HL-60 (cell line): ENCODE measurements around the gene CFAP68.

Experiments
- DNase-seq, 2 experiments: peaks; one replicate each; pipeline ENCODE4 v3.0.0-alpha.2; 2010 to 2020; ENCODE audit warnings: low read depth in 1 of 2, low spot score in 1 of 2
- H3K27ac ChIP-seq: fragments of 250-450 bp; sonication (Bioruptor Pico); replicated peaks from 2 replicates; pipeline ENCODE4 v1.5.1; 2020; ENCODE audit warnings: mild to moderate bottlenecking, moderate library complexity
- H3K27me3 ChIP-seq: fragments of 250-450 bp; sonication (Bioruptor Pico); 2 replicates; pipeline ENCODE4 v1.5.1; 2021; ENCODE audit warnings: mild to moderate bottlenecking, moderate library complexity; ENCODE audit not compliant: insufficient read depth, poor library complexity, severe bottlenecking
- H3K4me3 ChIP-seq: replicated peaks from 2 replicates; pipeline ENCODE4 v1.5.1; 2011; ENCODE audit warnings: mild to moderate bottlenecking, control low read depth, low read length; ENCODE audit not compliant: insufficient read depth
- CTCF ChIP-seq: IDR thresholded peaks from one replicate; pipeline ENCODE4 v1.5.1; 2011; ENCODE audit warnings: low read length, control low read depth, inconsistent platforms; ENCODE audit not compliant: insufficient read depth
- GABPA ChIP-seq: IDR thresholded peaks from 2 replicates; pipeline ENCODE4 v1.6.1; 2012; ENCODE audit warnings: low read depth
- POLR2AphosphoS5 ChIP-seq: IDR thresholded peaks from 2 replicates; pipeline ENCODE4 v1.6.1; 2012; ENCODE audit warnings: low read depth
- SPI1 ChIP-seq: IDR thresholded peaks from 2 replicates; pipeline ENCODE4 v1.6.1; 2012; ENCODE audit warnings: low read depth, mild to moderate bottlenecking, borderline replicate concordance
- TF ChIP-seq, protein P1 (sequence below): IDR thresholded peaks from 2 replicates; pipeline ENCODE4 v1.6.1; 2012; ENCODE audit warnings: low read depth; ENCODE audit not compliant: insufficient replicate concordance

The CFAP68 gene

DNA sequence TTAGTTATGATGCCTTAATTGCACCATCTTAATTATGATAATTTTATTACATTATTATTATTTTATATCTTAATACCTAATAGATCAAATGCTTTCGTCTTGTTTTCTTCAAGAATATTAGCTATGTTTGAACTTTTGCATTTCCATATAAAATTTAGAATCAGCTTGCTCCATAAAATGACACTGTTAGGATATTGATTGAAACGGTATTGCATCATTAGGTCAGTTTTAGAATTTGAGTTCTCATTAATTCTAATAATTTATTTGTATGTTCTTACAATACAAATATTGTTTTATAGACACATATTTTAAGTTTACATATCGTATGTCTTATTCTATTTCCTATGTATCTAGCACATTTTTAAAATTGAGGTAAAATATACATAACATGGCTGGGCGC lies 6.7 kb downstream of the CFAP68 start:
- TF ChIP-seq CTCF = no peak
- TF ChIP-seq, protein P1, sequence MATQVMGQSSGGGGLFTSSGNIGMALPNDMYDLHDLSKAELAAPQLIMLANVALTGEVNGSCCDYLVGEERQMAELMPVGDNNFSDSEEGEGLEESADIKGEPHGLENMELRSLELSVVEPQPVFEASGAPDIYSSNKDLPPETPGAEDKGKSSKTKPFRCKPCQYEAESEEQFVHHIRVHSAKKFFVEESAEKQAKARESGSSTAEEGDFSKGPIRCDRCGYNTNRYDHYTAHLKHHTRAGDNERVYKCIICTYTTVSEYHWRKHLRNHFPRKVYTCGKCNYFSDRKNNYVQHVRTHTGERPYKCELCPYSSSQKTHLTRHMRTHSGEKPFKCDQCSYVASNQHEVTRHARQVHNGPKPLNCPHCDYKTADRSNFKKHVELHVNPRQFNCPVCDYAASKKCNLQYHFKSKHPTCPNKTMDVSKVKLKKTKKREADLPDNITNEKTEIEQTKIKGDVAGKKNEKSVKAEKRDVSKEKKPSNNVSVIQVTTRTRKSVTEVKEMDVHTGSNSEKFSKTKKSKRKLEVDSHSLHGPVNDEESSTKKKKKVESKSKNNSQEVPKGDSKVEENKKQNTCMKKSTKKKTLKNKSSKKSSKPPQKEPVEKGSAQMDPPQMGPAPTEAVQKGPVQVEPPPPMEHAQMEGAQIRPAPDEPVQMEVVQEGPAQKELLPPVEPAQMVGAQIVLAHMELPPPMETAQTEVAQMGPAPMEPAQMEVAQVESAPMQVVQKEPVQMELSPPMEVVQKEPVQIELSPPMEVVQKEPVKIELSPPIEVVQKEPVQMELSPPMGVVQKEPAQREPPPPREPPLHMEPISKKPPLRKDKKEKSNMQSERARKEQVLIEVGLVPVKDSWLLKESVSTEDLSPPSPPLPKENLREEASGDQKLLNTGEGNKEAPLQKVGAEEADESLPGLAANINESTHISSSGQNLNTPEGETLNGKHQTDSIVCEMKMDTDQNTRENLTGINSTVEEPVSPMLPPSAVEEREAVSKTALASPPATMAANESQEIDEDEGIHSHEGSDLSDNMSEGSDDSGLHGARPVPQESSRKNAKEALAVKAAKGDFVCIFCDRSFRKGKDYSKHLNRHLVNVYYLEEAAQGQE = no peak
- no peak for TF ChIP-seq SPI1
- no peak for TF ChIP-seq POLR2AphosphoS5
- no peak for TF ChIP-seq GABPA
- DNase-seq = no peak
- Histone ChIP-seq H3K27ac (no peak overlapping the region), H3K4me3 (no peak overlapping the region), H3K27me3 (no peaks in the 10 kb centered on the region)

GRCh38 chr11:111886844-111887243 lies 7.5 kb downstream of the CFAP68 start:
- no peak for DNase-seq
- TF ChIP-seq SPI1 (no peak), CTCF (no peak), GABPA (no peak), POLR2AphosphoS5 (no peak)
- TF ChIP-seq, protein P1 = no peak
- Histone ChIP-seq H3K27me3 (no peaks in the 10 kb centered on the region), H3K4me3 (no peak overlapping the region), H3K27ac (no peak overlapping the region)

GRCh38 chr11:111905411-111905810 lies 26.1 kb downstream of the CFAP68 start:
- Histone ChIP-seq H3K27me3 (no peaks in the 10 kb centered on the region), H3K4me3 (no peak overlapping the region), H3K27ac (no peak overlapping the region)
- peak in 1 of 2 experiments; percentile 10 for DNase-seq
- 0 out of 2 replicates have a peak, but pooled peaks have one; percentile 11 for TF ChIP-seq SPI1
- TF ChIP-seq GABPA = no peak

DNA sequence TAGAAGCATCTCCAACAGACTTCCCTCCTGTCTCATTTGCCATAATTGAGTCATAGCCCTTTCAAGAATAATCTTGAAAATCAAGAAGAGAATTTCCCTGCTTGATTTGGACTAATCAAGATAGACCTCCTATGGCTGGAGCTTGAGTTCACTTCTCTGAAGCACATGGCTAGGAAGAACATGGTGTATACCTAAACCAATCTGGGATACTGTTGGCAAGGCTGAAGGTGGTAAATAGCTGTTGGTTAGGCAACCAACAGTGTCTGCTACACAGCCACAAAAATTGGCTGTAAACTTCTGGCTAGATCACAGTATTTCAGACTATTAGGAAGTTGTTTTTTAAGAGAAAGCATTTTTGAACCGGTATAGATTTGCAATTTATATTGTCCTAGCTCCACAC lies 27.3 kb downstream of the CFAP68 start:
- Histone ChIP-seq H3K27me3 (peaks cover 4% of the 10 kb centered on the region), H3K4me3 (no peak overlapping the region), H3K27ac (no peak overlapping the region)
- no peak for DNase-seq
- TF ChIP-seq SPI1 (no peak), POLR2AphosphoS5 (no peak), CTCF (no peak), GABPA (no peak)
- TF ChIP-seq, protein P1 = no peak
